ENCODE results near the gene SUFU.

DNA sequence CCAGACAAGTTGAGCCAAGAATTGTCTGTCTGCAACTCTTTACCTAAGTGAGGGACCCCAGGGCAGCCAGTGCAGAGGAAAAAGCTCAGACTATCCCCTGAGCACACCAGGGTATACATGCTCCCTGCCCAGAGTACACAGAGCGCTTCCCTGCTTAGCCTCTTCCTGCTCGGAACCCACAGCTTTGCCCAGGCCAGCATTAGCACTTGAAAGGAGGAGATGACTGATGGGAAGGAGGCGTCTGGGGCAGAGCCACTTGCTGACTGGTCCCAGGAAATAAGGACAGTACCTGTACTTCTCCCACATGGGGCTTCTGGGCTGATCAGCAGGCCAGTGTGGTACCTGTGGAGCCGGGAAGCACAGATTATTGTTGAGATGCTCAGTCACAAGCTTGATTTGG, 92.1 kb downstream of the SUFU start:
- TF ChIP-seq CTCF (IDR thresholded peaks at IDR 0.05) (no peak), POLR2A (IDR thresholded peaks at IDR 0.05) (no peak)
